Stimulated activated CD4-positive, alpha-beta T cell treated with anti-CD3 and anti-CD28 coated beads, Interleukin-2, amount 100 ng/mL, for 4 hours (primary cell): ENCODE results near the gene PPP2R1A.

Source experiments
- DNase-seq: peaks from one replicate; pipeline ENCODE4 v3.0.0-alpha.2; 2020; ENCODE audit warnings: low read depth

Gene PPP2R1A

GRCh38 chr19:52189735-52190486 is at the start of gene PPP2R1A:
Gene PPP2R1A (plus strand): TSS chr19:52190052. CDS start chr19:52190097, 45 bp downstream.
- DNase-seq = peak; percentile 98

GRCh38 chr19:52141203-52141602 is 48.6 kb upstream of the PPP2R1A start:
- no peak for DNase-seq

GRCh38 chr19:52142001-52142595 is 47.8 kb upstream of the PPP2R1A start:
- DNase-seq = no peak

DNA sequence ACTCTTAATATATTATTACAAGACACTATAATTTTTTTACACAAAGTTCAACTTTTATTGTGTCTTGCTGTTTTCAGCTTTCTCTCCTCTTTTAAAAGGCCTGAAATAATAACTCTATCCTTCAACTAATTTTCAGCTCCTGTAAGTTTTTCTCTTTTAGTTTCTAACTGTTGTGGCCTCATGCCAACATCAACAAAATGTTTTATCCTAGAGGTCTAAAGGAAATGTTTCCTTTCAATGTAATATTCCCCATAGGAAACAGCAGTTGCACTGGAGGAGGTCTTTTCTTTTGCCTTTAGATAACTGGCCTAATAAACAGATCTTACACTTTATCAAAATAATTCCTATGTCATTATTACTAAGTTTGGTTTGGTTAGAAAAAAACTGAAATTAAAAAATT is 41.6 kb upstream of the PPP2R1A start:
- no peak for DNase-seq

GRCh38 chr19:52155596-52156359 is 34.1 kb upstream of the PPP2R1A start:
- DNase-seq = no peak

DNA sequence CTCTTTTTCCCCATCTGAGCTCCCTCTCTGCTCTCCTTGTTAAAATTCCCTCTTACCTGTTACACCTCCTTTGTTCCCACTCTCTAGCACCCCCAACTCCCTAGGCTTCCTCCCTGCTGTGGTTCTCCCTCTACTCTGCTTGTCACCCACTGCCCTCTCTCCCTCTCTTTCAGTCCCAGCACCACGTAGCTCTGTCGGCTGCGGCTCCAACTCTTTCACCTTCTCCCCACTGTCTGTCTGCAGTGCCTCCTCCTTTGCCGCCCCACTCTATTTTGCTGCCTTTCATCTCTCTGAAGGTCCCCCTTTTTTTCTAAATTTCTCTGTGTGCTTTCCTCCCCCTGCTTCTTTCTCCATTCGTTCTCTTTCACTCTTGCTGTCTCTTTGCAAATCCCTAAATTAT is 19.5 kb upstream of the PPP2R1A start:
- no peak for DNase-seq

DNA sequence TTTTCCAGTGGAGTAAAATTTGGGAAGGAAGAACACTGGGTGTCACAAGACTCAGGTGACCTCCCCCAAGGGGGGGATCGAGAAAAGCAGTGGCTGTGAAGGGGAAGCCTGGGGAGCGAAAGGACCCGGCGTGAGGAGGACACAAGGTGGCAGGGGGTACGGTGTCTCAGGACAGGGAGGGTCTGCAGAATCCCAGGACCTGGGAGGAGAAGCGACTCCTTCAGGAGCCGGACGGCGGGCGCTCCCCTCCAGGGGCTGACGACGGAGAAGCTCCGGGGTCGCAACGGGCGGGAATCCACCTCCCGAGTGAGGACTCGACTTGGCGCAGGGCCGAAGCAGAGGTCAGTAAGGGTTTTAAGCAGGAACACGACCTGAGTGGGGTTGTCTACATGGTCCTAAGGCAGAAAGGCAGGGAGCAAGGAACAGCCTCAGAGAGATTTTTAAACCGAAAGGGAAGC is 19.0 kb upstream of the PPP2R1A start:
- DNase-seq = no peak

DNA sequence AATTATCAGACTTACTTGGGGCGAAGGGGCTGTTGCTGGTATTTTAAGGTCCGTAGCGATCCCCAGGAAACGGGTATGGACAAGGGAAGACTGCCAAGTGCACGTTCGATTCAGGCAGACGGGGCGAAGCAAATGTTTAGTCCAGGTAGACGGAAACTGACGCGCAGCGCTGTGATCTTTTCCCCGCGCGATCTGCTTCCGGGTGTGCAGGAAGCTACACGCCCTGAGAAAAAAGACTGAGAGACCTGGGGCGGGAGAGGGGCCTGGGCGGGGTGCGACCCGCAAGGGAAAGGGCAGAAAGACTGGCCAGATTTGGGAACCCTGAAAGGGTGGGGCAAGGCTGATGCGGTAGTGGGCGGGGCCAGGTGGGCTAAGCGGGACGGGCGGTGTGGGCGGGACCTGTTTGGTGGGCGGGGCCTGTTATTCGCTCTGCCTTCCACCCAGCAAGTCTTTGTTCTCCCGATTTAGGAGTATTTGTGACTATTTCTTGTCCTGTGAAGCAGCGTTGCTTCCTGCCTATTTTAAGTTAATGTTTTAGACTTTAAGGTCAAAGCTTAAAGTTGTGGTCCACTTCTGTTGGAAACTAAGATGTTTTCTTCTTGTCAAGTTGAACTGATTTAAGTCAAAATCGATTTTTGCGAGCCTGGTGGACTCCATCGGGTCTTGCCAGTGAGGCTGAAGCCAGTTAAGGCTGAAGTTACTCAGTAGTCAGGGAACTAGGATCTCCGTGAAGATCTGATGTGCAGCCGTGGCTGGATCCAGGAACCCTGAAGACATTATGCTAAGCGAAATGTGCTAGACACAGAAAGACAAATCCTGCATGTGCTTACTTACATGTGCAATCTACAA is 18.3 kb upstream of the PPP2R1A start, which contains the start of gene ZNF836:
TSS of gene ZNF836 (minus strand) at position 301 of the 849 bp plus-strand sequence. CDS start 3,549 bp downstream, outside the sequence.
- peak; percentile 88 for DNase-seq

GRCh38 chr19:52172347-52172746 is 17.5 kb upstream of the PPP2R1A start:
- no peak for DNase-seq

- no peak for DNase-seq
These were observed 13.3 kb upstream of the PPP2R1A start for GRCh38 chr19:52176574-52176973.

GRCh38 chr19:52187407-52187806 is 2.4 kb upstream of the PPP2R1A start:
- no peak for DNase-seq

GRCh38 chr19:52188822-52189734 is 774 bp upstream of the PPP2R1A start:
- DNase-seq = no peak

DNA sequence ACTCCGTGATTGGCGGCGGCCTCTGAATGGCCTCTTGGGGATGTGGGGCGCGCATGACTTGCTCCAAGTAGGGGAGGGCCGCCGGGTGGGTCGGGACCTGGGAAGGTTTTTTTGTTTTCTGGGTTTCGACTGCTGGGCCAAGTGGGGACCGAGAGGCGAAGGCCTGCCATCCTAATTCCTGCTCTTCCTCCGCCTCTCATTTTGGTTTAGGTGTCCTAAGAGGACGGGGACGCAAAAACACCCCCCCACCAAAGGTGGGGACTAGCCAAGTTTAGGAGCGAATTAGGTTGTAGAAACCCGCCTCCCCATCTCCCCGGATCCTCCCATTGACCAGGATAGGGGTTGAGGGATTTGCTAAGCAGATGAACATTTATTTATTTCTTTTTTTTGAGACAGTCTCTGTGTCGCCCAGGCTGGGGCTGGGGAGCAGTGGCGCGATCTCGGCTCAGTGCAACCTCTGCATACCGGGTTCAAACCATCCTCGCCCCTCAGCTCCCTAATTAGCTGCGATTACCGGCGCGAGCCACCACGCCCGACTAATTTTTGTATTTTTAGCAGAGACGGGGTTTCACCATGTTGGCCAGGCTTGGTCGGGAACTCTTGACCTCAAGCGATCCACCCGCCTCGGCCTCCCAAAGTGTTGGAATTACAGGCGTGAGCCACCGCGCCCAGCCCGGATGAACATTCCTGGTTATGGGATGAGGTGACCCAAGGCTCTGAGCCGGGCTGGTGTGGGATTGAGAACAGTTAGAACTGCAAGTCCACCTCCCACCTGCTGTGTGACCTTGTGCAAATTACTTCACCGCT is 838 bp downstream of the PPP2R1A start:
- no peak for DNase-seq

DNA sequence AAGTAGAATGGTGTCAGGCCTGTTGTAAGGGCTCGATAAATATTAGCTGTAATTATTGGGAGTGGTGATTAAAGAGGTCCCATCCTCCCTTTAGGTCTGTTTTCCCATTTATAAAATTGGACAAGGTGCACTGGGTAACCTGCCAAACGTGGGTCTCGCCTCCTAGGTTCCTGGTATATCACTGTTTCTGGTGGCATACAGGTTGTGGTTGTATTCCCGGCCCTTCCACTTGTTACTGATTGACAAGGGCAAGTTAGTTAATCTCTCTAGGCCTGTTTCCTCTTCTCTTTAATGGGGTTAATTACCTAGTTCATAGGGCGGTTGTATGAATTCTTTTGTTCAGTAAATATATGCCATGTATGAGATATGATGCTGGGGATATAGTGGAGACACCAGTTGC is 1.5 kb downstream of the PPP2R1A start:
- DNase-seq = no peak

GRCh38 chr19:52191951-52192350 is 2.1 kb downstream of the PPP2R1A start:
- DNase-seq = no peak

DNA sequence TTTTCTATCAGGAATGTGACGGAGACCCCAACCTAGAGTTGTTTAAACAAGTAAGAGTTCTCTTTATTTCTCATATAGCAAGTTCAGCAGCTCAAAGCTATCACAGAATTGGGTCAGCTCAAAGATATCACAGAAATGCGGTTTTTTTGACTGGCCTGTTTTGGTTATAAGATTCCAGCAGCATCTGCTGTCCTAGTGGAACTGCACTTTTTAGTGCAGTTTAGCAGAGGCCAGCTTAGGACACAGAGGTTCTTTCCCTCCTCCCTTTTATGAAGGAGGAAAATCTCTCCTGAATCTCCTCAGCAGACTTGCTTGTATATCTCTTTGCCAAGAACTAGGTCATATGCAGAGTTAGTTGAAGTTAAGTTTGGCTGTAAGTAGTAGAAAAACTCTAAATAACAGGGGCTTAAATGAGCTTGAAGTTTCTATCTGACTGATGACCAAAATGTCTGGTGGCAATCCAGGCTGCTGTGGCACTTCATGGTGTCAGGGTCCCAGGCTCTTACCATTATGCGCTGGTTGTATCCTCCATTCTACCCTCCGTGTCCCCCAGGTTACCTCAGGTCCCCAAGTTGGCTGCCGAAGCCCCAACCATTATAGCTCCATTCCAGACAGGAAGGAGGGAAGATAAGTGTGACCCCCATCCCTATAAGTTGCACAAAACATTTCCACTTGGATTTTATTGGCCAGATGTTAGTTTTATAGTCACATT is 6.6 kb downstream of the PPP2R1A start:
- DNase-seq = no peak

DNA sequence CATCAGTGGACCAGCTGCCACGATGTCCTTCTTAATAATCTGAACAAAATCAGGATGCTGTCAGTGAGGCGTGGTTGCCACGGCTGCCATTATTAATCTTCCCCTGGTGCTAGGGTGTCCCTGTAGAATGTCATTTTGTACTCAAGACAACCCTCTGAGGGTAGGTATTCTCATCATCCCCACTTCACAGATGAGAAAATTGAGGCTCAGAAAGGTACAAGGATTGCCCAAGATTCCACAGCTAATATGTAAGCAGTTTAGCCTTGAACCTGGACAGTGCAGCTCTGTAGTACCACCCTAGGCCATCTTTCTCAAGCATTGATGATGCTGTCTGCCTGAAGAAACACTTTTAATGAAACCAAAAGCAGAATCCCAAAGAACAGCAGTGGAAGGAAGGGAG is 8.1 kb downstream of the PPP2R1A start:
- no peak for DNase-seq

- DNase-seq = no peak
These were observed 8.8 kb downstream of the PPP2R1A start for GRCh38 chr19:52198678-52199077.

DNA sequence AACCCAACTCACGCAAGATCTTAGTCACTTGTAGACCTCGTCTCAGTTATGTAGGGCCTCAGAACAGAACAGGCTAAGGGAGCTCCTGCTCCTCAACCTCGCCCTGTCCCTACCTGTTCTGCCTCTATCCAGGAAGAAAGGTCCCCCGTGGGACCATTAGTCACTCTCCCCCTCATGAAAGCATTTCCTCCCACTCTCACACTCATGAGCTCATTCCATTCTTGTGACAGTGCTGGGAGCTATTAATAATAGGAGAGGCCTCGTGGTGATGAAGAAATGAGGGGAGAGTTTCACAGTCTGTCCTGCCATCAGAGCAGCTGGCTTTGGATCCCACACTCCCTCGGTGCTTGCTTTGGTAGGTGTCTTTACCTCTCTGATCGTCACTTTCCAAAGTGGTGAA is 10.2 kb downstream of the PPP2R1A start:
- no peak for DNase-seq
